ENCODE data around the gene RFLNA. TPM values are rescaled to one million over a fixed set of nuclear protein-coding genes. Genes with fewer than 3 reads are reported as not detected.

The RFLNA gene
- polyA plus RNA-seq, 1 donor = 6.1 TPM

DNA sequence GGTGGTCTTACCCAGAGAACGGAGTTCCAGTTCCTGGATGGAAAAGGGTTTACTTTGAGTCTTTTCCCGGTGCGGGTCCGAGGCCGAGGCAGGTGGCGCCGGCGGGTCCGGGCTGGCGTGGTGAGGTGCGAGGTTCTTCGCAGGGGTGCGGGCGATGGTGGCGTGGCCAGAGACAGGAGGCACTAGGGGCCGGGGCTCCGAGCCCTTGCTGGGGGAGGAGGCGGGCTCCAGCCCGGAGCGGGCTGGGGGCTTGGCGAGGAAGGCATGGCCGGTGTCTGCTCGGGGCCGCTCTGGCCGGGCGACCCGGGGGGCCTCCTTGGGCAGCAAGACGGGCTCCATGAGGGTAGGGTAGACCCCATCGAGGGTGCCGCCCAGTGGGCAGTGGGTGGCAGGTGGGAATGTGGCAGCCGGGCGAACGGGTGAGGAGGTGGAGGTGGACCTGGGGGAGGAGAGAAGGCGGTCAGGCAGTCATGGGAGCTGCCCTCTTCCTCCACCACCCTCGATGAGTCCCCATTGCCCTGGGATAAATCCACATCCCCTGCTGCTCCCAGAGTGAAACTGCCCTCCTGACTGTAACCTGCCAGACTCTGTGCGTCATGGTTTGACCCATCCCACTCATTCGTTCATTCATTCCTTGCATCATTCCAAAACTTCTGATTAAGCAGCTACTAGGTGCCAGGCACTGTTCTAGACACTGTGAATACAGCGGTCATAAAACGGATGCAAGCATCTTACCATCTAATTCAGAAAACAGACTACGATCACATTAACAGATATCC, 42.0 kb downstream of the RFLNA start:
- no peak for DNase-seq (ENCODE audit: low read depth)

DNA sequence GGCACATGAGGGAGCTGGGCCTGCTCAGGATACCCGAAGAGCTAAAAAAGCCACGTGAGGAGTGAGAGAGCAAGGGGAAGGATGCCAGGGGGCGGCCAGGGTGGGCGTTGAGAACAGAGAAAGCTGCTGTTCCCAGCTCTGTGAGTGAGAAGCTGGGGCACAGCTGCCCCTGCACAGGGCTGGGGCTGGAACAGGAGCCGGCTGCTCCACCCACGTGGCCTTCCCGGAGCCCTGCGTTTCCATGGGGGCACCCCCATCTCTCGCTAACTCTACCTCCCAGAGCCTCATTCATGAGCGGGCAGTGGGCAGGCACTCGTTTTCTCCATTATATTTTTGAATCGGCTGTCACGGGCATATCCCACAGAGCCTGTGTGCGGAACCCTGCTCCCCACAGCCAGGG, 42.7 kb downstream of the RFLNA start:
- no peak for DNase-seq (ENCODE audit: low read depth)

DNA sequence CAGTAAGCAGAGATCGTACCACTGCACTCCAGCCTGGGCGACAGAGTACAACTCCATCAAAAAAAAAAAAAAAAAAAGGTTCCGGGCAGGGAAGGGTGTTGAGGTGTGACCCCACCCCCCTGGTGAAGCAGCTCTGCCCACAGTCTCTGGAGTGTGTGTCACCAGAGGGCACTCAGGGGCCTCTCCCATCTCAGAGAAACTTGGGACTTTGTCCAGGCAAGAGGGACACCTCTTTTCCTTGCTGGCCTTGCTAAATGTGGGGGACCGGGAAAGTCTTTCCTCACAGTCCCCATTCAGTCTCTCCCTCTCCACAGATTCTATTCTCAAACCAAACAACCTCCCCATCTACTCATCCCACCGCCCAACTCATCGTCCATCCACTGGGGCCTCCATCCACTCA, 43.6 kb downstream of the RFLNA start:
- DNase-seq (ENCODE audit: low read depth) = no peak

DNA sequence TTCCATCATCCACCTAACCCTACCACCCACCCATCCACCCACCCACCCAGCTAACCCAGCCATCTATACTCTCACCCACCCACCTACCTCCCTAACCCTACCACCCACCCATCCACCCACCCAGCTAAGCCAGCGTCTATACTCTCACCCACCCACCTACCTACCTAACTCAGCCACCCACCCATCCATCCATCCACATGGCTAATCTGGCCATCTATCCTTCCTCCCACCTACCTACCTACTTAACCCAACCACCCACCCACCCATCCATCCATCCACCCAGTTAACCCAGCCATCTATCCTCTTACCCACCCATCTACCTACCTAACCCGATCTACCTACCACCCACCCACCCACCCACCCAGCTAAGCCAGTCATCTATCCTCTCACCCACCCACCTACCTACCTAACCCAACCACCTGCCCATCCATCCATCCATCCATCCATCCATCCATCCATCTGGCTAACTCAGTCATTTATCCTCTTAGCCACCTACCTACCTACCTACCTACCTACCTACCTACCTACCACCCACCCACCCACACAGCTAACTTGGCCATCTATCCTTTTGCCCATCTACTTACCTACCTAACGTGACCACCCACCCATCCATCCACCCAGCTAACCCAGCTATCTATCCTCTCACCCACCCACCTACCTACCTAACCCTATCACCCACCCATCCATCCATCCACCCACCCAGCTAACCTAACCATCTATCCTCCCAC, 44.1 kb downstream of the RFLNA start:
- no peak for DNase-seq (ENCODE audit: low read depth)

DNA sequence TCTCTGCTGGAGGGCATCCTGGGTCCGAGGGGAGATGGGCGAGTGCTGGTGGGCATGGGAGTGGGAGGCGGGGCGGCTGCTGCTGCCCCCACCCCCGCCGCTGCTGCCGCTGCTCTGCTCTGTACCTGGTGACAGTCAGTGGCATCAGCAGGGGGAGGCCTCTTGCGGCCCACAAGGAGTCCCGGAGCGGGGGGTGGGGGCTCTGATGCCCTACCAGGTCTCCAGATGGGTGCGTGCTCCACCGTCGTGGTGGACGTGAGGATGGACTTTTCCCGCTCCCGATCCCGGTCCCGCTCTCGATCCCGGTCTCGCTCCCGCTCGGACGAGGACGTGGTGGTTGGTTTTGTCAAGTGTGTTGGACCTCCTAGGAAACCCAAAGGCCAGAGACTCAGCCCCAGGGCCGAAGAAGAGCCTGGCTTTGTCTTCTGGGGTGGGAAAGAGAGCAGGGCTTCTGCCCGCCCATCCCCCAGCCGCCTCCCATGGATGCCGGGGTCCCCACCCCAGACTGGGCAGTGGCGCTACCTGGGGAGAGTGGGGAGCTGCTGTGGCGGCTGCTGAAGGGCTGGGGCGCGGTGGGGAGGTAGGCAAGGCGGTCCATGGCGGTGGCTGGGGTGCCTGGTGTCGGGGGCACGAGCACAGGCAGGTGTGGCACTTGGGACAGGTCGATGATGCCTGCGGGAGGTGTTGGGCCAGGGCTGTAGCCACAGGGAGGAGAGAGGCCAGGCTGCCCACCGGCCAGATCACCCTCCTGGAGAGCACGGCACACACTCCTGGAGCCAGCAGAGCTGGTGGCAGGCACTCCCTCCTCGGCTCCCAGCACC, 45.4 kb downstream of the RFLNA start:
- DNase-seq (ENCODE audit: low read depth) = no peak

DNA sequence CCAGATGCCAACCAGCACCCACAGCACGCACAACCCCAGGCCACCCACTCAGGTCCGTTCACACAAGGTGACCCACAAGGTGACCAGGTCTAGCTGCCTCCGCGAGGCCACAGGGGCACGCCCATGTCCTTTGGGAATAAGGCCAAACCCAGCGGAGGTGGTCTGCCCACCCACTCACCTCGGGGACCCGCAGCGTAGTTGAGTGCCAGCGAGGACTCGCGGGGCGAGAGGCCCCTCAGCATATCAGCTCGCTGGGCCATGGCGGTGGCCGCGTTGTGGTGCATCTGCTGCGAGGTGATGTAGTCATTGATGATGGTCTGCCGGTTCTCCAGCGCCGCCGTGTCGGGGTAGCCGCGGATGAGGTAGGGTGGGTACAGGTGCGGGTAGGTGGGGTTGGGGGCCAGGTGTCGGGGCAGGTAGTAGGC, 46.8 kb downstream of the RFLNA start:
- no peak for DNase-seq (ENCODE audit: low read depth)

DNA sequence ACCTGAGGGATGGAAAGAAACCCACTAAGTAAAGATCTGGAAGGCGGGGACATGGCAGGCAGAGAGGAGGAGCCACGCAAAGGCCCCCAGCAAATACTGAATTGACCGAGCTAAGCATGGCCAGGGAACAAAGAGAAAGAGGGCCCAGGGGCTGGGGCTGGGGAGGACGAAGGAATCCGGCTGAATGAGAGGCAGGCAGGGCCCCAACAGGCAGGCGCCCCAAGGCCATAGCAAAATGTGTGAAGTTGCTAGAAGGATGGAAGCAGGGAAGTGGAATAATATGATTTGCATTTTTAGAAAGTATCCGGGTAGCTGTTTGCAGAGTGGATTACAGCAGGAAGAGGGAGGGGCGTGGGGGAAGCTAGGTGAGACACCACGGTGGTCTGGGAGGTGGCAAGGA, 49.1 kb downstream of the RFLNA start:
- DNase-seq (ENCODE audit: low read depth) = no peak

DNA sequence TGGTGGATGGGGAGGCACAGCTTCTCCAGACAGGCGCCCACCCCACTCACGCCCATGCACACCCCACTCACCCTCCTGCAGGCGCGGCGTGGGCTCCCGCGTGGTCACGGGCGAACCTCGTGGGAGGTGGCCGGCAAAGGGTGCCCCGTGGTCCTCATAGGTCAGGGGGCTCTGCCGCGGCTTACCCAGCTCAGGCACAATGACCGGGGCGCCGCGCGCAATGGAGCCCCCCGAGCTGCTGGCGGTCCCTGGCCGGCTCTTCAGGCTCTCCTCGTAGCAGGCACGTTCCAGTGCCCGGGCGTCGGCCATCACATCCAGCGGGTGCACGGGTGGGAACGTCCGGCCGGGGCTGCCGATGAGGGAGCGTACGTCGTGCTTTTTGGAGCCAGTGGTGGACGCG, 49.6 kb downstream of the RFLNA start:
- no peak for DNase-seq (ENCODE audit: low read depth)

DNA sequence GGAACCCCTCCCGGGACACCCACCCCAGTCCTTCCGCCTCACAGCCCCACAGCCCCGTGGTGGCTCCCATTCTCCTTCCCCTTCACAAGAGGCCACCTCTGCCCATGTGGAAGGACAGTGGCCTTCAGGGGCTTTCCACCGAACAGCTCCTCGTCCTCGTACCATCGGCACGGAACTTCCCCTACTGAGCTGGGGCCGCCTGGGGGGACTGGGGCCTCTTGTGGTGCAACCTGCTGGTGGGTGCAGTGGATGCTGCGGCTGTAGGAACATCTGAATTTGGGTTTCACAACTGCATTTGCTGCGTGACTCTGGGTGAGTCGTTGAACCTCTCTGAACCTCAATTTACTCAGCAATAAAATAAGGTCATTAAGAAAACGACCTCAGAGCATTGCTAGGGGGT, 50.9 kb downstream of the RFLNA start:
- no peak for DNase-seq (ENCODE audit: low read depth)

DNA sequence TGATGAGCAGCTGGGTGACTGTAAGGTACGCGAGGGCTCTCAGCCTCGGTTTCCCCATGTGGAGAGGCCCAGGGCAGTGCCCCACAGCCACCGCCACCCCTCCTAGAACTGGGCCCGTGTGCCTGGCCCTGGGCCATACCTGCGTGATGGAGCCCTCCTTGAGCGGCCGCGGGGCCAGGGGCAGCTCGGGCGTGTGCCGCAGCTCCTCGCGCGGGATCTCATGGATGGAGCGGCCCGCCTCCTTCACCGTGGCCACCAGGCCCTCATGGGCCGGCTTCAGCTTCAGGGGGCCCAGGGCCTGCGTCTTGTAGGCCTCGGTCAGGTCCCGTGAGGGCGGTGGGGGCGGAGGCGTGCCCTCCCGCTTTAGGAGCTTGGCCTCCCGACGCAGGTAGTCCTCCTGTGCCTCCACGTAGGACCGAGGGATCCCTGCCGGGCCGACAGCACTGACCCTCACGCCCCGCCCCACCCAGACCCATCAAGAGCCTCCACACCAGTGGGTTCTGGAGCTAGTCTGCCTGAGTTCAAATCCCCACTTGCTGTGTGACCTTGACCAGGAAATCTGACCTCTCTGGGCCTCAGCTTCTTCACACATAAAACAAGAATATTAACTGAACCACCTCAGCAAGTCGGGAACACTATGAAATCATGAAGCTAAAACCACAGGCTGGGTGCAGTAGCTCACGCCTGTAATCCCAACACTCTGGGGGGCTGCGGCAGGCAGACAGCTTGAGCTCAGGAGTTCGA, 51.7 kb downstream of the RFLNA start:
- DNase-seq (ENCODE audit: low read depth) = no peak

DNA sequence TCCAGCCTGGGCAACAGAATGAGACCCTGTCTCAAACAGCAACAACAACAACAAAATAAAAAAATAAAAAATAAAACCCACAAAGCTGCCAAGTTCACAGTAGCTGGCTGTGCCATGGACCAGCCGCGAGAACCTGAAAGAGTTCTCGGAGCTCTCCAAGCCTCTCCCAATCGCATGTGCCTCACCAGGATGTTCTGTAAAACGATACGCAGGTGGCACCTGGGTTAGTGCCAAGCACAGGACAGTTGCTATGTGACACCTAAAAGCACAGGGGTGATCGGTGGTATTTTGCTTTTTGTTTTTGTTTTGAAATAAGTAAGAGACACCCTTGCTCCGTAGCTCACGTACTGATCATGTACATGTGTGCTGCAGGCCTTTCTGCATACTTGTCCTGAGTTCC, 52.4 kb downstream of the RFLNA start:
- no peak for DNase-seq (ENCODE audit: low read depth)

DNA sequence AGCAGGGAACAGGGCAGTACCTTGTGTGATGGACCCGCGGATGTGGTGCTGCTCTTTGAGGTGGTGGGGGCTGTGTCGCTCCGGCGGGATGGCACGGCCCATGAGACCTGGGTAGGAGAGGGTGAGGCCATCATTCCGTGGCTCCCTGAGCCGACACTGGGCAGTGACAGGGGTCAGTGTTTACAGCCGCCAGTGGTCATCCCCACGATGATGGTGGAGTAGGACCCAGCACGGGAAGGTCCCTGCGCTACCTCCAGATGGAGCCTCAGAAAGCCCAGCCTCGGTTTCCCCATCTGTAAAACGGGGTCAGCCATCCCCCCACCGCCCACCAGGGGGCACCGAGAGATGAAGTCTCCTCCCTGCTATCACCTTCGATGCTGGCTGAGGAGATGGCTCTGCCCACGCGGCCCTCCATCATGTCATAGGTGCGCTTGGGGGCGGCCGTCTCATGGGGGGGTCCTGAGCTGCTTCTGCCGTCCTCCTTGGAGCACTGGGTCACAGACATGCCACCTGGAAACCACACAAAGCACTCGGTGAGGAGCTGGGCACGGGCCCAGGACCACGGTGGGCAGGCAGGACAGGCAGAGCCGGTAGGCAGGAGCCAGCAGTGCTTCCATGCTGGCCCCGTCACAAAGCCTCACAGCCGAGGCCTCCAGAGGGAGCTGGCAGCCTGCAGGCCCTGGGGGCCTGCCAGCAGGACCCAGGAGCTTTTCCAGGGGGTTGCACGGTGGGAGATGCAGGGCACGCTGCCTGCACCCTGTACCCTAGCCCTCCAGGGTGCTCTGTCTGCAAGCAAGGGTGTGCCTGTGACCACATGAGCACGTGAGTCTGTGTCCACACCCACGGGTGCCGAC, 53.1 kb downstream of the RFLNA start:
- no peak for DNase-seq (ENCODE audit: low read depth)

DNA sequence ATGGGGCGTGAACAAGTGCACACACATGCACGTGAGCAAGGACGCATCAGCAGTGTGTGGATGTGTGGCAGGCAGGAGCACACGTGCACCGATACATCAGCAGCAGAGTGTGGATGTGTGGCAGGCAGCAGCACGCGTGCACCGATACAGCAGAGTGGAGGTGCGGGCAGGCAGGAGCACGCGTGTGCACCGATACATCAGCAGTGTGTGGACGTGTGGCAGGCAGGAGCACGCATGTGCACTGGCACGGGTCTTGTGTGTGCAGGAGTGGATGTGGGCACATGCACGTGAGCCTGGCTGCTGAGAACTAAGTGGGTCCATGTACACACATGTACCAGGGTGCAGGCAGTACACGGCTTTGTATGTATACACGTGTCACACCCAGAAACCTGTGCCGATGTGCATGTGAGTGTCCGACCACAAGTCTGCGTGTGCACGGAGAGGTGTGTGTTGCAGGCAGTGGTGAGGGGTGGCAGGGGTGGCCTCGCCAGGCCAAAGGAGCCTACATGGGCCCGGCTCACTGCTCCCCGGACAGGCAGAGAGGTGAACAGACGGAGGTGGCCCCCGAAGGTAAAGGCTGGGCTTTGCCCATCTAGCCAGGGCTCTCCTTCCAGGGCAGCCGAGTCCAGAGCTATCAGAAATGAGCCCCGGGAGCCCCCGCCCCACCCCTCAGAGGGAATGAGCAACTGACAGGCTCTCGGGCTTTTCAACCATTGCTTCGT, 53.9 kb downstream of the RFLNA start:
- no peak for DNase-seq (ENCODE audit: low read depth)

DNA sequence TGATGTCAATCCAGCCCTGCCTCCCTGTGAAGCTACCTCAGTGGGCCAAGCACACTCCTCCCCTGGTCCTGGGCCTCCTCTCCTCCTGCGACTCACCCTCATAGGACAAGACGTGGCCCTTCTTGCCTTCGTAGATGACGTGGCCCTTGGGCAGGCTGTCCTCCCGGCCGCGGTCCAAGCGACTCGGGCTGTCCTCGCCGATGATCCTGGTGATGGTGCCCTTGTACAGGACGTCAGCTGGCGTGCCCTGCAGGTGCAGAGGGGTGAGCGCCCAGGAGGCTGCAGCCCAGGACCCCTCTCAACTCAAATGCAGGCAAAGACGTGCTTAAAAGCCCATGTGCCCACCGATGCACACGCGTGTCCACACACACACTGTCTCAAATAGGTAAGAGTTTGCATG, 55.6 kb downstream of the RFLNA start:
- DNase-seq (ENCODE audit: low read depth) = no peak

DNA sequence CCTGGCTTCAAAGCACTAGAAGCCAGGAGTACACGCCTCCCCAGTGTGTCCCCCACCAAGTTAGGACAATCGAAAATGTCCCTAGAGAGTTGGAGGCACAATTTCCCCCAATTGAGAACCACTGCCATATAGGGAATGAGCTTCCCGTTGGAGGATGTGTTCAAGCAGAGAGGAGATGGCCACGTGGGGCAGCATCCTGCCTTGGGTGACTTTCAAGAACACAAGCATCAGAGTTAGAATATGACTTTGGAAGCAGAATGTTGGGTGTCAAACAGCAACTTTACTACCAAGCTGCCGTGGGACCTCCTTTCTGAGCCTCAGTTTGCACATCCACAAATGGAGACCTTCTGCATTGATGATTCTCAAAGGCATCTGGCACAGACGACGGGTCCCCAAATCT, 56.5 kb downstream of the RFLNA start:
- no peak for DNase-seq (ENCODE audit: low read depth)

DNA sequence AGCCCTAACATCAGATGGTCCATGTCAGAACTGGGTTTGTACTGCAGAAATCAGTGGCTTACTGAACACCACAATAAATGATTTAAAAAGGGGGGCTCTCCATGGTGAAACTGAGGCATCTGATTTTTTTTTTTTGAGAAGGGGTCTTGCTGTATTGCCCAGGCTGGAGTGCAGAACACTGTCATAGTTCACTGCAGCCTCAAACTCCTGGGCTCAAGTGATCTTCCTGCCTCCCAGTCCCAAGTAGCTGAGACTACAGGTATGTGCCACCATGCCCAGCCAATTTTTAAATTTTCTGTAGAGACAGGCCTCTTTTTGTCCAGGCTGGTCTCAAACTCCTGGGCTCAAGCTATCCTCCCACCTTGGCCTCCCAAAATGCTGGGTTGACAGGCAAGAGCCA, 57.4 kb downstream of the RFLNA start:
- no peak for DNase-seq (ENCODE audit: low read depth)

DNA sequence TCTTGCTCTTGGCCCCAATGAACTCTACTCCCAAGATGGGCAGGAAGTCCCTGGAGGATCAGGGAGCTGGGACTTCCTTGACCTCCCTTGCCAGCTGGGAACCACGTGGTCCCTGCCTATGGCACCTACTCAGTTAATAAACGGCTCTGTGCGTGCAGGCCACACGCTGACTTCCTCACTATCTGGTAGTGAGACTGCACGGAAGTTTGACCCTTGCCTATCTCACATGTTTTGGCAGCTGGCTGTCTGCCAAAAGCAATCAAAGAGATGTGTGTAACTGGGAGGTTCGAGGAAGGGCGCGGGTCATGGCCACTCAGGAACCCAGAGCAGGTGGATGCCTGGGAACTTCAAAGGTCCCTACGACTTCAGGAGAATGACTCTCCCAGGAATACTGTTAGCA, 57.9 kb downstream of the RFLNA start:
- DNase-seq (ENCODE audit: low read depth) = no peak

DNA sequence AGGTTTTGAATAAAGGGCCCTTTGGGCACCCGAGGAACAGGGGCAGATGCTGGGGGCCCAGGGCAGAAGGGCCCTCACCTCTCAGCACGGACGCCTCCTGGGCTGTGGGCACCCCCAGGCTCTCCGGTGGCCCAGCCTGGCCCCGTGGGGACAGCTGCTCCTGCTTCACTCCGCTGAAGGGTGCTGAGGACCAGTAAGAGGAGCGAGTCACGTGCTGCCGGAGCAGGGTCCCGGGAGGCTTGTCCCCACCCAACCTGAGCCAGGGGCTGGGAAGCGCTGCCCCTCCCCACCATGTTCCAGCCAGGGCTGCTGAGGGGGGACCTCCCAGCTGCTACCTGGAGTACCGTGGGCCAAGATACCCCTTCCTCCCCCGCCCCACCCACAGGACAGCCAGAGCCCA, 59.5 kb downstream of the RFLNA start:
- no peak for DNase-seq (ENCODE audit: low read depth)

DNA sequence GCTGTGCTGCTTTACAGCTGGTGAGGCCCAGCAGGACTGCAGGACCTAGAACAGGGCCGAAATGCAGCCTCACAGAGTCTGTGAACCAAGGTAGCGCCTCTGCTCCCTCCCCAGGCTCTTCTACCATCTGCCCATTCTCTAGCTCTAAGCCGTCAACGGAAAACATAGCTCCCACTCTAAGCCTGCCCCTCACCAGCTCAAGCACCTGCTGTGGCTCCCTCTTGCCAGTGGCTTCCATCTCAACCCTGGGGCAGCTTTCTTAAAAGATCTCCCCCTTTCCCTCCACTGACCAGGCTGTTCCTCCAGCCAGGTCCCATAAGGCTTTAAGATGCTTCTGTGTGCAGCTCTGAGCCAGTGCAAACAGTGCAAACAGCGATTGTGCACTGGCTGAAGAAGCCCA, 61.3 kb downstream of the RFLNA start:
- no peak for DNase-seq (ENCODE audit: low read depth)

DNA sequence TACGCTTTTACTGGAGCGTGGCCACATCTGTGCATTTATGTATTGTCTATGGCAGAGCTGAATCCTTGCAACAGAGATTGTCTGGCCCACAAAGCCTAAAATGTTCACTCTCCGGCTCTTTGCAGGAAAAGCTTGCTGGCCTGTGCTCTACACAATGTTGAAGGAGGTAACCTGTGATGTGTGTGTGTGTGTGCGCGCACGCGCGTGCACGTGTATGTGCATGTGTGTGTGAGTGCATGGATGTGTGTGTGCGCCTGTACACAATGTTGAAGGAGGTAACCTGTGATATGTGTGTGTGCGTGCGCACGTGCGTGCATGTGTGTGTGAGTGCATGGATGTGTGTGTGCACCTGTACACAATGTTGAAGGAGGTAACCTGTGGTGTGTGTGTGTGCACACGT, 62.7 kb downstream of the RFLNA start:
- no peak for DNase-seq (ENCODE audit: low read depth)

All from forelimb muscle (tissue), 1 donor.